H9 (cell line): ENCODE measurements around the gene MAZ. TPM values are rescaled to one million over a fixed set of nuclear protein-coding genes. Genes with fewer than 3 reads are reported as not detected.

Experiments used
- DNase-seq: peaks from one replicate; pipeline ENCODE4 v3.0.0-alpha.2; 2017
- H2AFZ ChIP-seq: one replicate; pipeline ENCODE4 v1.6.1; 2013; ENCODE audit warnings: mild to moderate bottlenecking, low read length, control low read depth, moderate library complexity
- H2AK5ac ChIP-seq: 2 replicates; pipeline ENCODE4 v1.6.1; 2013; ENCODE audit warnings: low read length, control low read depth, mixed read lengths; ENCODE audit not compliant: insufficient read length
- H2BK120ac ChIP-seq: one replicate; pipeline ENCODE4 v1.6.1; 2013; ENCODE audit warnings: low read depth, mild to moderate bottlenecking, low read length, control low read depth, inconsistent platforms; ENCODE audit not compliant: poor library complexity, severe bottlenecking
- H2BK12ac ChIP-seq: 2 replicates; pipeline ENCODE4 v1.6.1; 2013; ENCODE audit warnings: low read length, control low read depth, mixed read lengths, low read depth; ENCODE audit not compliant: insufficient read length
- H2BK15ac ChIP-seq: 2 replicates; pipeline ENCODE4 v1.6.1; 2013; ENCODE audit warnings: low read depth, low read length, control low read depth
- H2BK20ac ChIP-seq: one replicate; pipeline ENCODE4 v1.6.1; 2013; ENCODE audit warnings: low read depth, mild to moderate bottlenecking, low read length, control low read depth, inconsistent platforms; ENCODE audit not compliant: poor library complexity, severe bottlenecking
- H2BK5ac ChIP-seq: 2 replicates; pipeline ENCODE4 v1.6.1; 2013; ENCODE audit warnings: low read length, control low read depth, mixed read lengths; ENCODE audit not compliant: insufficient read length
- H3K14ac ChIP-seq: 2 replicates; pipeline ENCODE4 v1.6.1; 2013; ENCODE audit warnings: low read length, control low read depth; ENCODE audit not compliant: insufficient read depth
- H3K18ac ChIP-seq: 2 replicates; pipeline ENCODE4 v1.6.1; 2013; ENCODE audit warnings: low read depth, mild to moderate bottlenecking, mixed read lengths, low read length, control low read depth; ENCODE audit not compliant: insufficient read length
- H3K23ac ChIP-seq: 2 replicates; pipeline ENCODE4 v1.6.1; 2013; ENCODE audit warnings: low read length, control low read depth, mixed read lengths, low read depth; ENCODE audit not compliant: insufficient read length
- H3K23me2 ChIP-seq: 2 replicates; pipeline ENCODE4 v1.6.1; 2013; ENCODE audit warnings: low read depth, mild to moderate bottlenecking, mixed read lengths, low read length, control low read depth; ENCODE audit not compliant: insufficient read length, poor library complexity, severe bottlenecking
- H3K27ac ChIP-seq: 2 replicates; pipeline ENCODE4 v1.5.1; 2013; ENCODE audit warnings: low read length, control low read depth, mixed read lengths, low read depth; ENCODE audit not compliant: insufficient read length
- H3K27me3 ChIP-seq: 2 replicates; pipeline ENCODE4 v1.6.1; 2013; ENCODE audit warnings: low read length, control low read depth, inconsistent platforms; ENCODE audit not compliant: insufficient read depth
- H3K4ac ChIP-seq: 2 replicates; pipeline ENCODE4 v1.6.1; 2013; ENCODE audit warnings: low read depth, mild to moderate bottlenecking, control low read depth, inconsistent platforms, low read length, moderate library complexity
- H3K4me1 ChIP-seq: 2 replicates; pipeline ENCODE4 v1.6.1; 2013; ENCODE audit warnings: low read length, control low read depth, inconsistent platforms; ENCODE audit not compliant: insufficient read depth
- H3K4me2 ChIP-seq: 2 replicates; pipeline ENCODE4 v1.6.1; 2013; ENCODE audit warnings: low read length, control low read depth, mixed read lengths; ENCODE audit not compliant: insufficient read length, insufficient read depth
- H3K56ac ChIP-seq: 2 replicates; pipeline ENCODE4 v1.6.1; 2013; ENCODE audit warnings: low read depth, mild to moderate bottlenecking, mixed read lengths, low read length, control low read depth; ENCODE audit not compliant: insufficient read length
- H3K79me1 ChIP-seq: 2 replicates; pipeline ENCODE4 v1.6.1; 2013; ENCODE audit warnings: low read depth, mild to moderate bottlenecking, moderate library complexity, low read length, control low read depth, inconsistent platforms; ENCODE audit not compliant: insufficient read depth, poor library complexity, severe bottlenecking
- H3K79me2 ChIP-seq: 2 replicates; pipeline ENCODE4 v1.6.1; 2013; ENCODE audit warnings: low read length, control low read depth, inconsistent platforms; ENCODE audit not compliant: insufficient read depth
- H3K9ac ChIP-seq: 2 replicates; pipeline ENCODE4 v1.6.1; 2013; ENCODE audit warnings: low read length, control low read depth, mixed read lengths; ENCODE audit not compliant: insufficient read length; ENCODE audit errors: extremely low read depth
- H3K9me3 ChIP-seq: one replicate; pipeline ENCODE4 v1.6.1; 2013; ENCODE audit warnings: low read depth, low read length, inconsistent platforms; ENCODE audit not compliant: control insufficient read depth
- H3T11ph ChIP-seq: one replicate; pipeline ENCODE4 v1.6.1; 2013; ENCODE audit warnings: mild to moderate bottlenecking, low read length, control low read depth, inconsistent platforms
- H4K20me1 ChIP-seq: one replicate; pipeline ENCODE4 v1.6.1; 2013; ENCODE audit not compliant: control insufficient read depth, insufficient read length, insufficient read depth
- H4K5ac ChIP-seq: 2 replicates; pipeline ENCODE4 v1.6.1; 2013; ENCODE audit warnings: low read depth, mild to moderate bottlenecking, mixed read lengths, low read length, control low read depth; ENCODE audit not compliant: insufficient read length
- H4K8ac ChIP-seq: replicated peaks from 2 replicates; pipeline ENCODE4 v1.6.1; 2013; ENCODE audit warnings: low read length, control low read depth, mixed read lengths, low read depth; ENCODE audit not compliant: insufficient read length
- H4K91ac ChIP-seq: 2 replicates; pipeline ENCODE4 v1.6.1; 2013; ENCODE audit warnings: low read depth, mild to moderate bottlenecking, moderate library complexity, mixed read lengths, low read length, control low read depth; ENCODE audit not compliant: insufficient read length
- H3K27ac Mint-ChIP-seq, 3 experiments: 2 replicates in 2 of 3; 3 replicates in 1 of 3; pipeline ENCODE4 v1.8.0; 2020 to 2021; ENCODE audit warnings: mixed read lengths in 3 of 3, mild to moderate bottlenecking in 1 of 3, moderate library complexity in 1 of 3
- H3K27me3 Mint-ChIP-seq: 2 replicates; pipeline ENCODE4 v1.8.0; 2021; ENCODE audit warnings: low read depth, mild to moderate bottlenecking, moderate library complexity, mixed read lengths
- H3K36me3 Mint-ChIP-seq, 3 experiments: 2 replicates in 2 of 3; 3 replicates in 1 of 3; pipeline ENCODE4 v1.8.0; 2020 to 2021; ENCODE audit warnings: low read depth in 3 of 3, mixed read lengths in 3 of 3; ENCODE audit not compliant: insufficient read depth in 1 of 3
- H3K4me1 Mint-ChIP-seq, 2 experiments: 2 replicates each; pipeline ENCODE4 v1.8.0; 2020; ENCODE audit warnings: mixed read lengths in 2 of 2
- H3K4me3 Mint-ChIP-seq, 2 experiments: 2 replicates in 1 of 2; 3 replicates in 1 of 2; pipeline ENCODE4 v1.8.0; 2020 to 2021; ENCODE audit warnings: mild to moderate bottlenecking in 2 of 2, mixed read lengths in 2 of 2, moderate library complexity in 1 of 2
- H3K9me3 Mint-ChIP-seq, 2 experiments: 2 replicates in 1 of 2; 3 replicates in 1 of 2; pipeline ENCODE4 v1.8.0; 2020; ENCODE audit warnings: mild to moderate bottlenecking in 2 of 2, mixed read lengths in 2 of 2, moderate library complexity in 1 of 2
- CTCF ChIP-seq: fragments of 200-600 bp; sonication (generic); conservative IDR thresholded peaks from 3 replicates; pipeline ENCODE4 v1.8.0; 2021; ENCODE audit warnings: antibody characterized with exemption, mild to moderate bottlenecking
- WGBS: extraction: QIAGEN DNeasy Blood & Tissue Kit; methylation state at CpG from one replicate; pipeline ENCODE4 v1.1.7; 2013; ENCODE audit warnings: missing lambda C conversion rate, low lambda C conversion rate, mixed read lengths; ENCODE audit not compliant: insufficient read length; ENCODE audit errors: extremely low coverage; 5-methylcytosine and 5-hydroxymethylcytosine counted together
- total RNA-seq: library from RNA; stranded (reverse); gene quantifications from 2 replicates; pipeline ENCODE4 v1.2.1, GENCODE V29; 2021

MAZ gene
- total RNA-seq, 1 experiment from 2014 or later = 412 TPM

GRCh38 chr16:29852654-29853053 lies 46.3 kb downstream of the MAZ start:
- H3K36me3 Mint-ChIP-seq = no peaks in the 10 kb centered on the region; a peak in 3 of 7 replicates
- no peak overlapping the region for H3K4ac ChIP-seq
- H4K8ac ChIP-seq = no peak overlapping the region
- no peak overlapping the region for H2AK5ac ChIP-seq
- no peak overlapping the region for H3K4me2 ChIP-seq
- H3T11ph ChIP-seq = no peak overlapping the region
- no peak for DNase-seq
- no peak overlapping the region for H3K18ac ChIP-seq
- no CpG with 5 or more reads among the region's 7 CpGs for WGBS
- H3K23me2 ChIP-seq = no peaks in the 10 kb centered on the region
- H3K27ac Mint-ChIP-seq = no peak overlapping the region
- H2BK5ac ChIP-seq = no peak overlapping the region
- H3K27me3 Mint-ChIP-seq = no peaks in the 10 kb centered on the region
- H3K79me2 ChIP-seq = no peaks in the 10 kb centered on the region
- peaks cover 7 to 10% of the 10 kb centered on the region in 2 experiments for H3K4me1 Mint-ChIP-seq
- no peaks in the 10 kb centered on the region for H3K9me3 ChIP-seq
- H2BK12ac ChIP-seq = no peak overlapping the region
- H4K20me1 ChIP-seq = no peaks in the 10 kb centered on the region
- no peaks in the 10 kb centered on the region for H3K9me3 Mint-ChIP-seq
- H3K56ac ChIP-seq = no peak overlapping the region
- H3K27me3 ChIP-seq = no peaks in the 10 kb centered on the region
- H3K4me1 ChIP-seq = no peaks in the 10 kb centered on the region
- TF ChIP-seq CTCF = no peak
- no peak overlapping the region for H4K5ac ChIP-seq
- no peak overlapping the region for H3K14ac ChIP-seq
- no peak overlapping the region for H2BK120ac ChIP-seq
- no peaks in the 10 kb centered on the region for H3K79me1 ChIP-seq
- H2AFZ ChIP-seq = no peak overlapping the region
- H2BK20ac ChIP-seq = no peak overlapping the region
- H3K27ac ChIP-seq = no peak overlapping the region
- H3K23ac ChIP-seq = no peak overlapping the region
- H3K9ac ChIP-seq = no peak overlapping the region
- H3K4me3 Mint-ChIP-seq = no peak overlapping the region
- no peak overlapping the region for H4K91ac ChIP-seq
- no peak overlapping the region for H2BK15ac ChIP-seq
